ENCODE results near the gene ARHGAP25. TPM values are rescaled to one million over a fixed set of nuclear protein-coding genes. Genes with fewer than 3 reads are reported as not detected.

Gene ARHGAP25
- total and polyA plus RNA-seq, 10 of the 15 experiments (the other 5 are each of a cell fraction or from before 2014, with no cell fraction given) = 0.15 to 1.0 (median 0.46) TPM

DNA sequence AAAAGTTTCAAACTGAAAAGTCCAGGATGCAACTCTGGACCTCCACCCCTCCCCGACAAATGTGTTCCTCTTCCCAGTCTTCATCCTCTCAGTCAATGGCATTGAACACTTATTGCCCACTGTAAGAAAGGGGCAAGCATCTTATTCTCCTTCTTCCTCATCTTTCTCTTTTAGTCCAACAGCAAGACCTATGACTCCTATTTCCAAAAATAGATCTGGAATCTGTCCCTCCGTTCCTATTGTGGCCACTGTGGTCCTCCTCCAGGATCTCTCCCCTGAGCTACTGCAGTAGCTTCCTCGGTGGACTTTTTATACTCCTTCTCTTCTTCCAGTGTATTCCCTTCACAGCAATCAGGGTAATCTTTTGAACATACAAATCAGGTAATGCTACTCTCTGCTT lies 28.0 kb upstream of the ARHGAP25 start:
- Histone ChIP-seq H3K36me3 (ENCODE audit: control insufficient read depth in 2 of 2, insufficient read depth in 2 of 2, low read length in 1 of 2) (no peaks in the 10 kb centered on the region), H3K4me3 (no peak overlapping the region), H3K4me2 (ENCODE audit: control insufficient read depth, insufficient read depth) (no peak overlapping the region), H3K4me1 (ENCODE audit: control insufficient read depth, insufficient read depth, low read length) (peaks cover 5% of the 10 kb centered on the region; the same call in 1 of the 2 replicates), H2AFZ (ENCODE audit: control insufficient read depth, low read depth, low read length) (no peak overlapping the region), H4K20me1 (ENCODE audit: control insufficient read depth, insufficient read depth) (no peaks in the 10 kb centered on the region), H3K9me3 (replicated peaks; ENCODE audit: control insufficient read depth, insufficient read depth, low read length) (no peaks in the 10 kb centered on the region), H3K9ac (ENCODE audit: control insufficient read depth, insufficient read depth, low read length) (no peak overlapping the region), H3K27ac (ENCODE audit: control insufficient read depth, insufficient read depth) (no peak overlapping the region), H3K27me3 (replicated peaks in 1 of 2; ENCODE audit: control insufficient read depth in 2 of 2, insufficient read depth in 2 of 2, low read length in 1 of 2) (no peaks in the 10 kb centered on the region; a peak in 2 of 4 replicates), H3K79me2 (ENCODE audit: control insufficient read depth, insufficient read depth, low read length) (no peaks in the 10 kb centered on the region)
- BruUV-seq (replicated peaks) = no TSS peak
- SMC1A ChIA-PET (ENCODE audit: uncharacterized antibody, unreplicated experiment) = no interaction called here
- POLR2A ChIA-PET = no interaction called here
- in situ Hi-C loops (cut with MboI) (loop anchor here (5.0 kb wide), 2 partner anchors 216 to 244 kb away; no protein-coding TSS in a partner anchor), intact Hi-C loops (cut with micrococcal nuclease; ENCODE audit: unreplicated experiment) (no loop called here)
- FAIRE-seq = no peak
- WGBS (ENCODE audit: insufficient coverage, insufficient replicate concordance, low lambda C conversion rate, missing lambda C conversion rate) = 55% methylated on average over 3 of the region's 3 CpGs
- no peak for ATAC-seq
- RAD21 ChIA-PET (ENCODE audit: unreplicated experiment) = no interaction called here
- no peak for DNase-seq (ENCODE audit: low read depth, low spot score)
- CTCF ChIA-PET = no interaction called here
- TF ChIP-seq CEBPB (IDR thresholded peaks at IDR 0.05; ENCODE audit: borderline replicate concordance in 1 of 2, low read depth in 2 of 2, low read length in 2 of 2) = no peak
- no peak for TF ChIP-seq IRF3 (IDR thresholded peaks at IDR 0.05)
- TF ChIP-seq CBFB (IDR thresholded peaks at IDR 0.05; ENCODE audit: low read depth) = no peak
- TF ChIP-seq, protein P1, sequence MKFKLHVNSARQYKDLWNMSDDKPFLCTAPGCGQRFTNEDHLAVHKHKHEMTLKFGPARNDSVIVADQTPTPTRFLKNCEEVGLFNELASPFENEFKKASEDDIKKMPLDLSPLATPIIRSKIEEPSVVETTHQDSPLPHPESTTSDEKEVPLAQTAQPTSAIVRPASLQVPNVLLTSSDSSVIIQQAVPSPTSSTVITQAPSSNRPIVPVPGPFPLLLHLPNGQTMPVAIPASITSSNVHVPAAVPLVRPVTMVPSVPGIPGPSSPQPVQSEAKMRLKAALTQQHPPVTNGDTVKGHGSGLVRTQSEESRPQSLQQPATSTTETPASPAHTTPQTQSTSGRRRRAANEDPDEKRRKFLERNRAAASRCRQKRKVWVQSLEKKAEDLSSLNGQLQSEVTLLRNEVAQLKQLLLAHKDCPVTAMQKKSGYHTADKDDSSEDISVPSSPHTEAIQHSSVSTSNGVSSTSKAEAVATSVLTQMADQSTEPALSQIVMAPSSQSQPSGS (IDR thresholded peaks at IDR 0.05; ENCODE audit: low read length) = no peak
- TF ChIP-seq, protein P2, sequence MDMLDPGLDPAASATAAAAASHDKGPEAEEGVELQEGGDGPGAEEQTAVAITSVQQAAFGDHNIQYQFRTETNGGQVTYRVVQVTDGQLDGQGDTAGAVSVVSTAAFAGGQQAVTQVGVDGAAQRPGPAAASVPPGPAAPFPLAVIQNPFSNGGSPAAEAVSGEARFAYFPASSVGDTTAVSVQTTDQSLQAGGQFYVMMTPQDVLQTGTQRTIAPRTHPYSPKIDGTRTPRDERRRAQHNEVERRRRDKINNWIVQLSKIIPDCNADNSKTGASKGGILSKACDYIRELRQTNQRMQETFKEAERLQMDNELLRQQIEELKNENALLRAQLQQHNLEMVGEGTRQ (IDR thresholded peaks at IDR 0.05; ENCODE audit: borderline replicate concordance, low read depth, low read length) = no peak
- no peak for TF ChIP-seq STAT3 (IDR thresholded peaks at IDR 0.05; ENCODE audit: low read depth, low read length)
- TF ChIP-seq HSF1 (IDR thresholded peaks at IDR 0.05; ENCODE audit: low read depth, low read length) = no peak
- TF ChIP-seq, protein P3, sequence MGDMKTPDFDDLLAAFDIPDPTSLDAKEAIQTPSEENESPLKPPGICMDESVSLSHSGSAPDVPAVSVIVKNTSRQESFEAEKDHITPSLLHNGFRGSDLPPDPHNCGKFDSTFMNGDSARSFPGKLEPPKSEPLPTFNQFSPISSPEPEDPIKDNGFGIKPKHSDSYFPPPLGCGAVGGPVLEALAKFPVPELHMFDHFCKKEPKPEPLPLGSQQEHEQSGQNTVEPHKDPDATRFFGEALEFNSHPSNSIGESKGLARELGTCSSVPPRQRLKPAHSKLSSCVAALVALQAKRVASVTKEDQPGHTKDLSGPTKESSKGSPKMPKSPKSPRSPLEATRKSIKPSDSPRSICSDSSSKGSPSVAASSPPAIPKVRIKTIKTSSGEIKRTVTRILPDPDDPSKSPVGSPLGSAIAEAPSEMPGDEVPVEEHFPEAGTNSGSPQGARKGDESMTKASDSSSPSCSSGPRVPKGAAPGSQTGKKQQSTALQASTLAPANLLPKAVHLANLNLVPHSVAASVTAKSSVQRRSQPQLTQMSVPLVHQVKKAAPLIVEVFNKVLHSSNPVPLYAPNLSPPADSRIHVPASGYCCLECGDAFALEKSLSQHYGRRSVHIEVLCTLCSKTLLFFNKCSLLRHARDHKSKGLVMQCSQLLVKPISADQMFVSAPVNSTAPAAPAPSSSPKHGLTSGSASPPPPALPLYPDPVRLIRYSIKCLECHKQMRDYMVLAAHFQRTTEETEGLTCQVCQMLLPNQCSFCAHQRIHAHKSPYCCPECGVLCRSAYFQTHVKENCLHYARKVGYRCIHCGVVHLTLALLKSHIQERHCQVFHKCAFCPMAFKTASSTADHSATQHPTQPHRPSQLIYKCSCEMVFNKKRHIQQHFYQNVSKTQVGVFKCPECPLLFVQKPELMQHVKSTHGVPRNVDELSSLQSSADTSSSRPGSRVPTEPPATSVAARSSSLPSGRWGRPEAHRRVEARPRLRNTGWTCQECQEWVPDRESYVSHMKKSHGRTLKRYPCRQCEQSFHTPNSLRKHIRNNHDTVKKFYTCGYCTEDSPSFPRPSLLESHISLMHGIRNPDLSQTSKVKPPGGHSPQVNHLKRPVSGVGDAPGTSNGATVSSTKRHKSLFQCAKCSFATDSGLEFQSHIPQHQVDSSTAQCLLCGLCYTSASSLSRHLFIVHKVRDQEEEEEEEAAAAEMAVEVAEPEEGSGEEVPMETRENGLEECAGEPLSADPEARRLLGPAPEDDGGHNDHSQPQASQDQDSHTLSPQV (IDR thresholded peaks at IDR 0.05) = no peak
- no peak for TF ChIP-seq RB1 (IDR thresholded peaks at IDR 0.05; ENCODE audit: borderline replicate concordance)
- TF ChIP-seq, protein P4, sequence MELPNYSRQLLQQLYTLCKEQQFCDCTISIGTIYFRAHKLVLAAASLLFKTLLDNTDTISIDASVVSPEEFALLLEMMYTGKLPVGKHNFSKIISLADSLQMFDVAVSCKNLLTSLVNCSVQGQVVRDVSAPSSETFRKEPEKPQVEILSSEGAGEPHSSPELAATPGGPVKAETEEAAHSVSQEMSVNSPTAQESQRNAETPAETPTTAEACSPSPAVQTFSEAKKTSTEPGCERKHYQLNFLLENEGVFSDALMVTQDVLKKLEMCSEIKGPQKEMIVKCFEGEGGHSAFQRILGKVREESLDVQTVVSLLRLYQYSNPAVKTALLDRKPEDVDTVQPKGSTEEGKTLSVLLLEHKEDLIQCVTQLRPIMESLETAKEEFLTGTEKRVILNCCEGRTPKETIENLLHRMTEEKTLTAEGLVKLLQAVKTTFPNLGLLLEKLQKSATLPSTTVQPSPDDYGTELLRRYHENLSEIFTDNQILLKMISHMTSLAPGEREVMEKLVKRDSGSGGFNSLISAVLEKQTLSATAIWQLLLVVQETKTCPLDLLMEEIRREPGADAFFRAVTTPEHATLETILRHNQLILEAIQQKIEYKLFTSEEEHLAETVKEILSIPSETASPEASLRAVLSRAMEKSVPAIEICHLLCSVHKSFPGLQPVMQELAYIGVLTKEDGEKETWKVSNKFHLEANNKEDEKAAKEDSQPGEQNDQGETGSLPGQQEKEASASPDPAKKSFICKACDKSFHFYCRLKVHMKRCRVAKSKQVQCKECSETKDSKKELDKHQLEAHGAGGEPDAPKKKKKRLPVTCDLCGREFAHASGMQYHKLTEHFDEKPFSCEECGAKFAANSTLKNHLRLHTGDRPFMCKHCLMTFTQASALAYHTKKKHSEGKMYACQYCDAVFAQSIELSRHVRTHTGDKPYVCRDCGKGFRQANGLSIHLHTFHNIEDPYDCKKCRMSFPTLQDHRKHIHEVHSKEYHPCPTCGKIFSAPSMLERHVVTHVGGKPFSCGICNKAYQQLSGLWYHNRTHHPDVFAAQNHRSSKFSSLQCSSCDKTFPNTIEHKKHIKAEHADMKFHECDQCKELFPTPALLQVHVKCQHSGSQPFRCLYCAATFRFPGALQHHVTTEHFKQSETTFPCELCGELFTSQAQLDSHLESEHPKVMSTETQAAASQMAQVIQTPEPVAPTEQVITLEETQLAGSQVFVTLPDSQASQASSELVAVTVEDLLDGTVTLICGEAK (IDR thresholded peaks at IDR 0.05; ENCODE audit: borderline replicate concordance) = no peak

All from GM12878 (cell line).